DMS153 treated with DMSO at 0.1 percent for 48 hours (cell line): ENCODE results near the gene EFNB2.

ENCODE experiments used
- DNase-seq: peaks from one replicate; lab custom pipeline; 2025; ENCODE audit not compliant: unreplicated experiment; lab: John Stamatoyannopoulos, UW

EFNB2 gene

DNA sequence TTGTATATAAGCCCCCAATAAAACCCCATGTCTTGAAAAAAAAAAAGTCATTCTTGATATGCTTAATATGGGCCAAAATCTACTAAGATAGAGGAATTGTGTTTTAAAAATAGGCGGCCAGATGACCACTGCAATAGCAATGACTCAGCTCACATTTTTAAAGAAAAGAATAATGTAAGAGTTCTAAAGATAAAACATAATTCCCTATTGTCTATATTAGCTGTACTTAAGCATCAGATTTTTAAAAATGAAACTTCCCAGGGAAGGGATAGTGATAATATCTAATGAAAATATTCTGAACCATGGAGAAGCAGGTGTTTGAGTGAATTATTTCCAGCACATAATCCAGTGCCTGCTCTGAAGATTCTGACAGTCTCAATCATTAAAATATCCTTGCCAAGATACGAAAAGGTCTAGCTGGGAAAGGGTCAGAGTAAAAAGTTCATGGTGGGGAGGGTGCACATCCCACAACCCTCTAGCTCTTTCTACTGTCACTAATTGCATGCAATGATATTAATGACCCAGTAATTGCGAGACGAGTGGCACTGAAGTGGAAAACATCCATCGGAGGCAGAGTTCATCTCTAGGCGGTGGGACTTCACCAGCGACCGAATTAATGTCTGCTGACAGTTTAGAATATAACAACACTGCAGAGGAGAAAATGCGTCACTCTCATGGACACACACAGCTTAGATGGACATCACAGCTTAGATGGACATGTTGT lies 31.6 kb downstream of the EFNB2 start:
- no peak for DNase-seq

DNA sequence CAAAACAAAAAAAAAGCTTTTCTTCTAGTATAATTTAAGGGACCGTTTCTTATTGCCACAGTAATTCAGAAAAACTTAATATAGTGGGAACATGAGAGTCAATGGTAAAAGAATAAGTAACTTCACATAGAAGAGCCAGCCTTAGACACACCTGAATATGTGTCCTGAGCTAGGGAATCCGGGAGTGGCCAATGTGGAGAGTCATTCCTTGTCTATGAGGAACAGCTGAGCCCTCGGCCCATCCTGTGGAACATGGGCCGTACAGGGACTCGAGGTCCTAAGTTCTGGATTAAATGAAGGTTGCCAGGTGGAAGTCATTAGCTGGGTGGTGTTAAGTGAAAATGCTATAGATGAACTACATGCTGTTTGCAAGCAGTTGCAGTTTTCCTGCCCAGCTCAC lies 32.2 kb downstream of the EFNB2 start:
- DNase-seq = no peak

DNA sequence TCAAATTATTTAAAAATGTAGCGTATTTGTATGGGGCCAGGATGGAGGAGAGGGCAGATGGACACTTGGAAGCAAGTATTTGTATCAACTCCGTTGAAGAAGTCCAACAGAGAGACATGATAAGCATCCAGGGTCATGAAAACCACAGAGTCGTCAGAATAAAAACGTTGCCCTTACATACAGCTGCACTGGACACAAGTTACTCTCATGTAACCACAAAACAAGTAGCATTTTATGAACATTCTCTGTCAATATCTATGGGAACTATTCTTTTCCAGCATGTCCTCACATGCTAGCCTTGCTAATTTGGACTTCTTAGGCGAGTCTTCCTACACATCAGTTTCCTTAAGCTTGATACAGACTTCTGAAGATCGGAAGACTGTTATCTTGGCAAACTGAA lies 35.0 kb downstream of the EFNB2 start:
- no peak for DNase-seq

GRCh38 chr13:106499896-106500295 lies 35.6 kb downstream of the EFNB2 start:
- DNase-seq = no peak

- DNase-seq = no peak
Measured at GRCh38 chr13:106499113-106499512, 36.3 kb downstream of the EFNB2 start.

DNA sequence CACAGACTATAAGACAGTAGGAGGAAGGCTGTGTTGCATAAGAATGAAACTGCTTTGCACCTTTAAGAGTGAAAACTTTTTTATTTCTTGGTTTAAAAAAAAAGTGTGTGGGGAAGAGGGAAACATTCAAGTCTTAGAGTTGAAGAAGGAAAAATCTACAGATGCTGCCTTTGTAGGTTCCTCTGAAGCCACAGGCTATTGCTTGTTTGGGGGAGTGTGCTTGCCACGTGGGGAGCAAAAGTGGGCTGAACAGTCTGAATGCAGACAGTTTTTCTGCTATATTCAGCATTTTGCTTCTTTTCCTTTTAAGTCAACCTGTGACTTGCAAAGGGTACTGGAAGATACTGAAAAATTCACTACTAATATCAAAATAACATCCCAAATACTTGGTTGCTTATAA lies 36.9 kb downstream of the EFNB2 start:
- no peak for DNase-seq

DNA sequence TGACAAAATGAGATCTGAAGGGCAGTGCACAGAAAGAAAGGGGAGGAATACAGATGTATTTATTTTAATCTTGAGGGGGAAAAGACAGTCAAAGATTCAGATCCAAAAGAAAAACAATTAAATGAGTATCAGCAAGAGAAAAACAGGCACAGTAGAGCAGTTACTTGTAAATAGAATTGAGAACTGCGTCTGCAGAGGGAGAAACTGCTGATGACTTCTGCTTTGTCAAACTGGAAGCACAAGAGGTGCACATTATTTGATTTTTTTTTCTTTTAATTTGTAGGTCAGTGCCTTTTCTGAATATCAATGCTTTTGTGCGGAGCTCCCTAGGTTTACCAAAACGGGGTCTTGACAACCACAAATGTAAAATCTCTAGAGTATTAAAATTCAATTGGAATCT lies 37.3 kb downstream of the EFNB2 start:
- no peak for DNase-seq

DNA sequence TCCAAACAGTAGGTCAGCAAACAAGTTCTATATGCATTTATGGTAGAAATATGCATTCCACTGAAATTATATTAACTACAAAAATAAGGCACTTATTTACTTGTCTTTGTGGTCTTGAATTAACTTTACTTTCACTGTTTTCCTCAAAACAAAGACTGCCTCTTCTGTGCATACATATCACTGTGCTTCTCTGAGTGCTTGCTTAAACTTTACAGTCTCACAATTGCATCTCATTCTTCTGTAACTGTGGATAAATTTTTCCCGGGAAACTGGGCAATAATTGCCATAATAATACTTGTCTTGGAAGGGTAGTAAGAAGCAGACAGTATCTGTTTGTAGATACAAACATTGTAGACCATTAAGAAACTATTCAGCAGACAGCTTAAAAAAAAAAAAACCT lies 38.4 kb downstream of the EFNB2 start:
- no peak for DNase-seq

- peak; percentile 53 for DNase-seq
Measured at GRCh38 chr13:106496072-106496997, 39.1 kb downstream of the EFNB2 start.

GRCh38 chr13:106494936-106495335 lies 40.5 kb downstream of the EFNB2 start:
- DNase-seq = no peak

DNA sequence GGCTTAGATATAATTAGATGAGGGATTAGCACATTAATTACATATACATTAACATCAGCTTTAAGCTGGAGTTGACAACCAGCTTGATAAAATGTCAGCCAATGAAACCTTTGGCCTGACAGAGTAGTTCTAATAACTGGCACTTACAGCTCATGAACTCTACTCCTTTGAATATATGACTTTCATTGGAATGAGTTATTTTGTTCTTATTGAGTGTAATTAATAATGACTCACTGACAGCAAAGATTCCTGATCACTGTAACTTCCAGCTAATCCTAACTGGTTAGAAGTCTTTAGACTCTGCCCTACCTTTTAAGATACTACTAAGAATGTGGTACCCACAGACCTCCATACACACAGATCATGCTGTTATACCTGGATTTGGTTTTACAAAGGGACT lies 41.0 kb downstream of the EFNB2 start:
- no peak for DNase-seq

DNA sequence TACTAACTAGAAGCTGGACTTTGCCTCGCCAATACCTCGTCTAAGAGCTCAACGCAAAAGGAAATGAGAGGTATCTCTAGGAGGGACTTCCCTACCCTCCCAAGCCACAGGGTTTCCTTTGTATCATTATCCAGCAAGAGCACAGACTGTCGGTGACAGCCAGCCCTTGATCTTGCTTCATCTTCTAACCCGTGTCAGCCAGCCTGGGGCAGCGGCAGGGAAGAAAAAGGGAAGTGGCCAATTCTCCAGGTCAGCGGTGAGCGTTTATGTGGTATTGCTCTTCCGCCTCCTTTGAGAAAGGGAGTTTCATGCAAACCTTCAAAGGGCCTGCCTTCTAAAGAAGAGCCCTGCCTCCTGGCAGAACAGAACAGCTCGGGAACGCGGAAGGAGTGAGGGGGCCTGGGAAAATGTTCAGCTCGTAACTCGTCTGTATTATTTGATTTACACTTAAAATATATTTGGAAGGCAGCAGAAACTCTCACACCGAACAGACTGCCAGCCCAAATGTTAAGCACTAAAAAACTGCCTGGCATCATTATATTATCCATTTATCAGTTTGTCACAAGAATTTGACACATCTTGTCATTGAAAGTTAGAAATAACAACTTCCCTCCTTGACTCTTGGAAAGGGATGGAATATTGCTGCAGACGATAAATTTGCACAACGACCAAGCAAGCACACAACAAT lies 41.8 kb downstream of the EFNB2 start:
- DNase-seq = no peak

GRCh38 chr13:106492588-106493475 lies 42.6 kb downstream of the EFNB2 start:
- no peak for DNase-seq

DNA sequence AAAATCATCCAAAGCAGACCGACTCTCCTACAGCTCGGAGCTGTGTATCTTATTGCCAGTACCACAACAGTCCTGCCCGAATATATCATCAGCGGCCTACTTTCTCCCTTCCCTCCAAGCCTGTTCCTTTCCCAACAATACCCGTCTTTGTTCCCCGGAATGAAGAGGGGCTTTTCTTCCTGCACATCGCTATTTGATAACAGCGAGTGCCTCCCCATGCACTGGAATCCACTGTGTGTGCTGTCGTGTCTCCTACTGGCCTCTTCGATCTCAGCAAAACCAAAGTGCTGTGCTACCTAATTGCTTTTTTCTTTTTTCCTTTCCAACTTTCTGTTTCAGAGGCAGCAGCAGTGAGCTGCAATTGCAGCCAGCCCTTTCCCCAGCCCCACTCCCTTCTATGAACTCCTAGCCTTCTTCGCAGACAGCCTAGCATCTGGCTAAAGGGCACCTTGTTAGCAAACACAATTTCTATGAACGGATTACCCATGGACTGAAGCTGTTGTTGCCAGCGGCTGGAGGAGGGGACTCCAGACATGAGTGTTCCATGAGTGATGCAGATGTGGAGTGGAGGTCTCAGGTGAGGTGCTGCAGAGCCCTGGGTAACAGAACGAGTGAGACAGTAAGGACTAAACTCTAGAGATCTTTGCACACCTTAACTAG lies 43.4 kb downstream of the EFNB2 start:
- DNase-seq = no peak

DNA sequence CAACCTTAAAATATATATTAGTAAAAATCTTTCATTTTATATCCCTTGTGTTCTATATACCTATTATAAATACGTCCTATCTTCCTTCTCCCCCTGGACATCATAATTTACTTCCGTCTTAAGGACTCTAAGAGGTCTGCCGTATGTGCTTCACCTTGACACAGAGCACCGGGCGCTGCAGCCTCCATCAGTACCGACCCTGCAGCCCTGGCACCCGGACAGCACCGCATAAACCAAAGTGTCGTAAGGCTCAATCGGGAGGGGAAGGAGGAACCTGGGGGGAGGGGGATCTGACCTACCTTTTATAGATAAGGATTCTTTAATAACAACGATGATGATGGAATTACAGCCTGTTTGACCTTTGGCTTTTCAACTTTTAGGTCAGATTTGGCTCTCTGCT lies 44.0 kb downstream of the EFNB2 start:
- DNase-seq = no peak

DNA sequence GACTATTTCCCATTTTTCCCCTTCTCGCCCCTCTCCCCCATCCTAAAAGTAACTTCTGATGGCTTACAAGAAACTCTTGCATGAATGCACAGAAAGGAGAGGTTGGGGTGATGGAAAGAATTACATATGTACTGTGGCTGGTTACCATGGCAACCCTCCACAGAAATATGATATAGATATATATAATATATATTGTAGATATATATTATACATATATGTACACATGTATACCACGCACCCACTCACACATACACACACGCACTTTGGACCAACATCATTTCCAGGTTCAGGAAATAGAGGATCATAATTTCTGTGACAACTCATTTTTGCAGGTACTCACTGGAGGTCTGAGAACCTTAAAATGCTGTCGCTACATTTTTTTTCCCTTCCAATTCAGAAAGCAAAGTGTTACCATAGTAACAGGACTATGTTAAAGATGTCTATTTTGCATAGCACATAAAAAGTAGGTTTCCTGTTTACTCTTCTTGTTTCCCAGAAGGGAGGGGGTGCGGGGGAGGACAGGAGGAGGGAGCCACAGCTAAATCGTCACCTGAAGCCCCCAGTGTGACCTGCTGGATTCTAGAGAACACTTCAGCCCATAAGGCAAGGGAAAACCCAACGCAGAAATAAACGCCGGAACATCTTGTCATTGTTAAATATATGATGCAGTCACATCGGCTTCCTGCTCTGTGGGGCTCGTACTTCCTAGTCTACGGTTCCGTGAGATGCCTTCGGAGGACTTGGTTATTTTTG lies 44.7 kb downstream of the EFNB2 start:
- no peak for DNase-seq

- DNase-seq = no peak
Measured at GRCh38 chr13:106489849-106490568, 45.5 kb downstream of the EFNB2 start.

GRCh38 chr13:106488686-106489085 lies 46.8 kb downstream of the EFNB2 start:
- no peak for DNase-seq

DNA sequence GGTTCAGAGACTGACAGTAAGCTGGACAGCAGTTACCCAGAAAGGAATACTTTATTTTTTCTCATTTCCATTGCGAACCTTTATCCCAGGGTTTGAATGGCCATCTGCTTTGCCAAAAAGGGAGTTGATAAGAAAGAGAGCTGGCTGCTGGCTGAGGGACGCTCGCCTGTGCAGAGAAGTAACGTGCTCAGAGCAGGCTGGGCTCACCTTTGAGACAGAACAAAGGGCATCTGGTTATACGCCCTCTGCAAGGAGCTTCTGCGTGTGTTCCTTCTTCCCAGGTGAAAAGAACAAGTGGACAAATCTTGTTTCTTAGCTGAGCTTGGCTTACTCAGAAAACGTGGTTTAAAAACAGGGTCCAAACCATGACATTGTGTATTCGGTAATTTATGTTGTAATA lies 47.4 kb downstream of the EFNB2 start:
- no peak for DNase-seq
